HG03095 (cell line): Measurements from ENCODE around the gene DYNC1I2.

Source experiments
- ATAC-seq: cut with Tn5 transposase; IDR thresholded peaks from one replicate; pipeline ENCODE4 v1.9.1; 2021; ENCODE audit warnings: moderate library complexity; ENCODE audit not compliant: unreplicated experiment

The DYNC1I2 gene

GRCh38 chr2:171687287-171688128 lies at the start of gene DYNC1I2:
TSS of gene DYNC1I2 (plus strand) at chr2:171687469. CDS start at chr2:171690156, 2,687 bp downstream.
- ATAC-seq = peak; percentile 82

- ATAC-seq = no peak
These were observed 35.4 kb upstream of the DYNC1I2 start for GRCh38 chr2:171651667-171652415.

- ATAC-seq = no peak
These were observed 34.9 kb upstream of the DYNC1I2 start for GRCh38 chr2:171652416-171652785.

GRCh38 chr2:171655586-171655985 lies 31.7 kb upstream of the DYNC1I2 start:
- ATAC-seq = no peak

- no peak for ATAC-seq
These were observed 20.2 kb upstream of the DYNC1I2 start for GRCh38 chr2:171667041-171667440.

- ATAC-seq = no peak
These were observed 19.1 kb upstream of the DYNC1I2 start for GRCh38 chr2:171668183-171668582.

GRCh38 chr2:171669121-171669520 lies 18.1 kb upstream of the DYNC1I2 start:
- no peak for ATAC-seq

GRCh38 chr2:171670655-171671054 lies 16.6 kb upstream of the DYNC1I2 start:
- no peak for ATAC-seq

GRCh38 chr2:171671867-171672266 lies 15.4 kb upstream of the DYNC1I2 start:
- no peak for ATAC-seq

GRCh38 chr2:171673905-171674304 lies 13.4 kb upstream of the DYNC1I2 start:
- no peak for ATAC-seq

- ATAC-seq = no peak
These were observed 11.4 kb upstream of the DYNC1I2 start for GRCh38 chr2:171675810-171676345.

GRCh38 chr2:171678619-171679018 lies 8.7 kb upstream of the DYNC1I2 start:
- no peak for ATAC-seq

GRCh38 chr2:171688129-171688465 lies 828 bp downstream of the DYNC1I2 start:
- ATAC-seq = no peak

GRCh38 chr2:171692331-171692730 lies 5.1 kb downstream of the DYNC1I2 start:
- ATAC-seq = no peak

GRCh38 chr2:171702781-171703556 lies 15.7 kb downstream of the DYNC1I2 start:
- ATAC-seq = no peak

GRCh38 chr2:171703574-171704347 lies 16.5 kb downstream of the DYNC1I2 start:
- no peak for ATAC-seq

- ATAC-seq = no peak
These were observed 19.0 kb downstream of the DYNC1I2 start for GRCh38 chr2:171706152-171706803.

GRCh38 chr2:171707752-171708151 lies 20.5 kb downstream of the DYNC1I2 start:
- ATAC-seq = no peak

GRCh38 chr2:171709011-171709685 lies 21.9 kb downstream of the DYNC1I2 start:
- ATAC-seq = no peak
